GM19438 (cell line): ENCODE data around the gene CHN2.

Experiments
- ATAC-seq: cut with Tn5 transposase; IDR thresholded peaks from one replicate; pipeline ENCODE4 v1.9.1; 2021; ENCODE audit warnings: low read depth; ENCODE audit not compliant: unreplicated experiment

The CHN2 gene

GRCh38 chr7:29353810-29354209 lies 159.2 kb downstream of the CHN2 start:
- no peak for ATAC-seq

GRCh38 chr7:29354340-29354739 lies 159.8 kb downstream of the CHN2 start:
- no peak for ATAC-seq

- no peak for ATAC-seq
Measured at GRCh38 chr7:29355388-29355787, 160.8 kb downstream of the CHN2 start.

GRCh38 chr7:29356631-29357030 lies 162.1 kb downstream of the CHN2 start:
- no peak for ATAC-seq

- ATAC-seq, result no peak
Measured at GRCh38 chr7:29359482-29360093, 165.0 kb downstream of the CHN2 start.

- ATAC-seq, result no peak
Measured at GRCh38 chr7:29360633-29361625, 166.4 kb downstream of the CHN2 start.

- ATAC-seq, result no peak
Measured at GRCh38 chr7:29362380-29362779, 167.8 kb downstream of the CHN2 start.

- no peak for ATAC-seq
Measured at GRCh38 chr7:29363636-29364425, 169.3 kb downstream of the CHN2 start.

- ATAC-seq, result no peak
Measured at GRCh38 chr7:29364661-29365060, 170.1 kb downstream of the CHN2 start.

GRCh38 chr7:29365423-29365822 lies 170.8 kb downstream of the CHN2 start:
- no peak for ATAC-seq

- no peak for ATAC-seq
Measured at GRCh38 chr7:29367784-29368183, 173.2 kb downstream of the CHN2 start.

- no peak for ATAC-seq
Measured at GRCh38 chr7:29369909-29370488, 175.4 kb downstream of the CHN2 start.

- no peak for ATAC-seq
Measured at GRCh38 chr7:29370531-29371314, 176.1 kb downstream of the CHN2 start.

- ATAC-seq, result no peak
Measured at GRCh38 chr7:29371472-29371871, 176.9 kb downstream of the CHN2 start.

- no peak for ATAC-seq
Measured at GRCh38 chr7:29372351-29373090, 177.9 kb downstream of the CHN2 start.

GRCh38 chr7:29375641-29376562 lies 181.3 kb downstream of the CHN2 start:
- ATAC-seq, result no peak

GRCh38 chr7:29377718-29378117 lies 183.1 kb downstream of the CHN2 start:
- no peak for ATAC-seq

GRCh38 chr7:29379551-29379950 lies 185.0 kb downstream of the CHN2 start:
- ATAC-seq, result no peak
